WTC11 (cell line): ENCODE measurements around the gene TIGAR. TPM values are rescaled to one million over a fixed set of nuclear protein-coding genes. Genes with fewer than 3 reads are reported as not detected.

Experiments used
- ATAC-seq: fragments of 200-7000 bp; cut with Tn5 transposase; 2 replicates; pipeline ENCODE4 v1.10.0; 2021; ENCODE audit warnings: mild to moderate bottlenecking, moderate library complexity
- CTCF ChIA-PET: fragments of 300-600 bp; sonication (Branson Sonifier 250); formaldehyde crosslinking; loops from one replicate; lab custom pipeline; 2021; ENCODE audit warnings: antibody characterized with exemption; lab: Charles Lee
- POLR2A ChIA-PET: fragments of 350-600 bp; sonication (Branson Sonifier 250); formaldehyde crosslinking; loops from one replicate; lab custom pipeline; 2021; ENCODE audit warnings: antibody characterized with exemption; lab: Charles Lee
- DNase-seq: peaks from one replicate; pipeline ENCODE4 v3.0.0; 2021; ENCODE audit warnings: low spot score
- H3K27ac Mint-ChIP-seq: 2 replicates; pipeline ENCODE4 v1.8.0; 2021; ENCODE audit warnings: mixed read lengths
- H3K27me3 Mint-ChIP-seq: 2 replicates; pipeline ENCODE4 v1.8.0; 2021; ENCODE audit warnings: low read depth, mild to moderate bottlenecking, moderate library complexity, mixed read lengths
- H3K36me3 Mint-ChIP-seq: 2 replicates; pipeline ENCODE4 v1.8.0; 2021; ENCODE audit warnings: mixed read lengths
- H3K4me1 Mint-ChIP-seq: 2 replicates; pipeline ENCODE4 v1.8.0; 2022; ENCODE audit warnings: mixed read lengths
- H3K4me3 Mint-ChIP-seq: 2 replicates; pipeline ENCODE4 v1.8.0; 2021; ENCODE audit warnings: mild to moderate bottlenecking, moderate library complexity, mixed read lengths
- H3K9me3 Mint-ChIP-seq: 2 replicates; pipeline ENCODE4 v1.8.0; 2021; ENCODE audit warnings: mixed read lengths
- ATF2 ChIP-seq: sonication (generic); formaldehyde crosslinking; IDR thresholded peaks from 2 replicates; pipeline ENCODE4 v1.8.1; 2022; ENCODE audit warnings: low read depth, missing genetic modification reagents, borderline replicate concordance
- CREB1 ChIP-seq: sonication (generic); formaldehyde crosslinking; IDR thresholded peaks from 2 replicates; pipeline ENCODE4 v1.8.0; 2023; ENCODE audit warnings: mild to moderate bottlenecking, missing genetic modification reagents
- CREM ChIP-seq: sonication (generic); formaldehyde crosslinking; IDR thresholded peaks from 2 replicates; pipeline ENCODE4 v1.8.1; 2022; ENCODE audit warnings: mild to moderate bottlenecking, missing genetic modification reagents, moderate library complexity
- ERG ChIP-seq: fragments of 250-450 bp; sonication (Bioruptor Pico); IDR thresholded peaks from 2 replicates; pipeline ENCODE4 v1.8.0; 2021; ENCODE audit warnings: mild to moderate bottlenecking
- ETV6 ChIP-seq: sonication (generic); formaldehyde crosslinking; IDR thresholded peaks from 2 replicates; pipeline ENCODE4 v1.8.1; 2022; ENCODE audit warnings: mild to moderate bottlenecking, missing genetic modification reagents
- FOXP1 ChIP-seq: sonication (generic); formaldehyde crosslinking; IDR thresholded peaks from 2 replicates; pipeline ENCODE4 v1.8.0; 2022; ENCODE audit warnings: missing genetic modification reagents, mild to moderate bottlenecking, moderate library complexity, borderline replicate concordance
- GABPB1 ChIP-seq: sonication (generic); formaldehyde crosslinking; IDR thresholded peaks from 2 replicates; pipeline ENCODE4 v1.8.1; 2023; ENCODE audit warnings: mild to moderate bottlenecking, missing genetic modification reagents
- GTF2I ChIP-seq: fragments of 250-450 bp; sonication (Bioruptor Pico); conservative IDR thresholded peaks from 2 replicates; pipeline ENCODE4 v1.4.0; 2021; ENCODE audit warnings: mild to moderate bottlenecking
- JAZF1 ChIP-seq: fragments of 250-450 bp; sonication (Bioruptor Pico); IDR thresholded peaks from 2 replicates; pipeline ENCODE4 v1.9.0; 2021; ENCODE audit warnings: moderate library complexity, mild to moderate bottlenecking, inconsistent platforms
- JUN ChIP-seq: sonication (generic); formaldehyde crosslinking; IDR thresholded peaks from 2 replicates; pipeline ENCODE4 v1.8.0; 2023; ENCODE audit warnings: mild to moderate bottlenecking, missing genetic modification reagents
- MAX ChIP-seq: sonication (generic); formaldehyde crosslinking; IDR thresholded peaks from 2 replicates; pipeline ENCODE4 v1.8.0; 2022; ENCODE audit warnings: mild to moderate bottlenecking, missing genetic modification reagents
- MLX ChIP-seq: sonication (generic); formaldehyde crosslinking; IDR thresholded peaks from 2 replicates; pipeline ENCODE4 v1.8.1; 2023; ENCODE audit warnings: mild to moderate bottlenecking, missing genetic modification reagents, moderate library complexity
- MYBL2 ChIP-seq: sonication (generic); formaldehyde crosslinking; IDR thresholded peaks from 2 replicates; pipeline ENCODE4 v1.8.1; 2023; ENCODE audit warnings: mild to moderate bottlenecking, moderate library complexity, missing genetic modification reagents
- NFATC4 ChIP-seq: fragments of 250-450 bp; sonication (Bioruptor Pico); IDR thresholded peaks from 2 replicates; pipeline ENCODE4 v1.9.0; 2021; ENCODE audit warnings: mild to moderate bottlenecking
- NR2C2 ChIP-seq: sonication (generic); formaldehyde crosslinking; IDR thresholded peaks from 2 replicates; pipeline ENCODE4 v1.8.0; 2022; ENCODE audit warnings: mild to moderate bottlenecking, missing genetic modification reagents
- PRRX2 ChIP-seq: fragments of 250-450 bp; sonication (Bioruptor Pico); IDR thresholded peaks from 2 replicates; pipeline ENCODE4 v1.8.0; 2021; ENCODE audit warnings: mild to moderate bottlenecking
- SP1 ChIP-seq: sonication (generic); formaldehyde crosslinking; conservative IDR thresholded peaks from 2 replicates; pipeline ENCODE4 v1.8.1; 2022; ENCODE audit warnings: missing genetic modification reagents
- ZNF138 ChIP-seq: sonication (generic); formaldehyde crosslinking; conservative IDR thresholded peaks from 2 replicates; pipeline ENCODE4 v1.8.1; 2022; ENCODE audit warnings: mild to moderate bottlenecking, moderate library complexity, missing genetic modification reagents
- ZNF263 ChIP-seq: sonication (generic); formaldehyde crosslinking; IDR thresholded peaks from 2 replicates; pipeline ENCODE4 v1.8.1; 2022; ENCODE audit warnings: low read depth, mild to moderate bottlenecking, moderate library complexity, missing genetic modification reagents
- ZNF396 ChIP-seq: fragments of 250-450 bp; sonication (Bioruptor Pico); IDR thresholded peaks from 2 replicates; pipeline ENCODE4 v1.8.0; 2021; ENCODE audit warnings: mild to moderate bottlenecking, moderate library complexity, borderline replicate concordance
- ZNF425 ChIP-seq: fragments of 250-450 bp; sonication (Bioruptor Pico); conservative IDR thresholded peaks from 2 replicates; pipeline ENCODE4 v1.9.0; 2021; ENCODE audit warnings: mild to moderate bottlenecking
- ZNF512 ChIP-seq: sonication (generic); formaldehyde crosslinking; IDR thresholded peaks from 2 replicates; pipeline ENCODE4 v1.8.1; 2022; ENCODE audit warnings: missing genetic modification reagents, borderline replicate concordance
- total RNA-seq: library from RNA; stranded (reverse); gene quantifications from 3 replicates; pipeline ENCODE4 v1.2.3, GENCODE V29; 2021
- TF ChIP-seq, protein P1 (sequence below): sonication (generic); formaldehyde crosslinking; IDR thresholded peaks from 2 replicates; pipeline ENCODE4 v1.8.1; 2023; ENCODE audit warnings: mild to moderate bottlenecking, missing genetic modification reagents
- TF ChIP-seq, protein P2 (sequence below): fragments of 250-450 bp; sonication (Bioruptor Pico); IDR thresholded peaks from 2 replicates; pipeline ENCODE4 v1.9.0; 2021; ENCODE audit warnings: mild to moderate bottlenecking, borderline replicate concordance

Gene TIGAR
- total RNA-seq, 1 experiment from 2014 or later: 26.7 TPM

DNA sequence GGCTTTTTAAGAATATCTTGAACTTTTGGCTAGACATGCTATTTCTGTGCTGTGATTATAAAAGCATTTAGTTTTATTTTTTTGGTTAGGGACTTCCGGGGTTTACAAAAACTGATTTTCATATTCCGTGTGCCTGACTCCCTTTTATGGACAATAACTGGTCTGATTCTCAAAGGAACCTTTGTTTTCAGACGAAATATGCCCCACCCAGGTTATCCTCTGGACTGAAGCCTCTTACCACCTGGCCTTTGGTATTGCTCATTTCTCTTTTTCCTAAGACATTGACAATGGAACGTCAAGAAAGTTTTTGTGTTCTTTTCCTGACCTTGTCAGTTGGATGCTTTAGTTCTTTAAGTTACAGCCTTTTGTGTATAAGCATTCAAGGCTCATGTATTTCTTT, 10.8 kb downstream of the TIGAR start:
- no peak for TF ChIP-seq NFATC4 (CRISPR knock-in tag)
- no peak for TF ChIP-seq ERG
- TF ChIP-seq MLX (CRISPR knock-in tag): no peak
- no peak for TF ChIP-seq ATF2 (CRISPR knock-in tag)
- TF ChIP-seq ZNF138: no peak
- no peak for TF ChIP-seq NR2C2
- TF ChIP-seq ZNF396: no peak
- TF ChIP-seq CREM (CRISPR knock-in tag): no peak
- TF ChIP-seq JUN (CRISPR knock-in tag): no peak
- TF ChIP-seq ZNF263 (CRISPR knock-in tag): no peak
- no peak for TF ChIP-seq ZNF425
- TF ChIP-seq MAX (CRISPR knock-in tag): no peak
- no peak for TF ChIP-seq PRRX2
- no peak for TF ChIP-seq JAZF1 (CRISPR knock-in tag)
- TF ChIP-seq ETV6: no peak
- TF ChIP-seq, protein P1, sequence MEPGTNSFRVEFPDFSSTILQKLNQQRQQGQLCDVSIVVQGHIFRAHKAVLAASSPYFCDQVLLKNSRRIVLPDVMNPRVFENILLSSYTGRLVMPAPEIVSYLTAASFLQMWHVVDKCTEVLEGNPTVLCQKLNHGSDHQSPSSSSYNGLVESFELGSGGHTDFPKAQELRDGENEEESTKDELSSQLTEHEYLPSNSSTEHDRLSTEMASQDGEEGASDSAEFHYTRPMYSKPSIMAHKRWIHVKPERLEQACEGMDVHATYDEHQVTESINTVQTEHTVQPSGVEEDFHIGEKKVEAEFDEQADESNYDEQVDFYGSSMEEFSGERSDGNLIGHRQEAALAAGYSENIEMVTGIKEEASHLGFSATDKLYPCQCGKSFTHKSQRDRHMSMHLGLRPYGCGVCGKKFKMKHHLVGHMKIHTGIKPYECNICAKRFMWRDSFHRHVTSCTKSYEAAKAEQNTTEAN (CRISPR knock-in tag): no peak
- no peak overlapping the region for H3K4me3 Mint-ChIP-seq
- POLR2A ChIA-PET: no interaction called here
- no peak overlapping the region for H3K27ac Mint-ChIP-seq
- no peaks in the 10 kb centered on the region for H3K27me3 Mint-ChIP-seq
- H3K9me3 Mint-ChIP-seq: peaks cover 17% of the 10 kb centered on the region
- no peaks in the 10 kb centered on the region for H3K4me1 Mint-ChIP-seq
- no peak for DNase-seq
- no peak for ATAC-seq
- H3K36me3 Mint-ChIP-seq: peaks cover 44% of the 10 kb centered on the region
- CTCF ChIA-PET: no interaction called here

- Mint-ChIP-seq H3K4me1 (no peaks in the 10 kb centered on the region), H3K9me3 (peaks cover 36% of the 10 kb centered on the region), H3K27ac (no peak overlapping the region), H3K4me3 (no peak overlapping the region), H3K36me3 (peaks cover 77% of the 10 kb centered on the region), H3K27me3 (peaks cover 10% of the 10 kb centered on the region)
- ATAC-seq (no peak), DNase-seq (no peak)
- CTCF ChIA-PET: no interaction called here
- POLR2A ChIA-PET: no interaction called here
- TF ChIP-seq FOXP1 (CRISPR knock-in tag) (no peak), SP1 (CRISPR knock-in tag) (no peak), CREB1 (CRISPR knock-in tag) (no peak), MYBL2 (CRISPR knock-in tag) (no peak), GABPB1 (CRISPR knock-in tag) (no peak), GTF2I (CRISPR knock-in tag) (no peak), ZNF512 (no peak)
- TF ChIP-seq, protein P2, sequence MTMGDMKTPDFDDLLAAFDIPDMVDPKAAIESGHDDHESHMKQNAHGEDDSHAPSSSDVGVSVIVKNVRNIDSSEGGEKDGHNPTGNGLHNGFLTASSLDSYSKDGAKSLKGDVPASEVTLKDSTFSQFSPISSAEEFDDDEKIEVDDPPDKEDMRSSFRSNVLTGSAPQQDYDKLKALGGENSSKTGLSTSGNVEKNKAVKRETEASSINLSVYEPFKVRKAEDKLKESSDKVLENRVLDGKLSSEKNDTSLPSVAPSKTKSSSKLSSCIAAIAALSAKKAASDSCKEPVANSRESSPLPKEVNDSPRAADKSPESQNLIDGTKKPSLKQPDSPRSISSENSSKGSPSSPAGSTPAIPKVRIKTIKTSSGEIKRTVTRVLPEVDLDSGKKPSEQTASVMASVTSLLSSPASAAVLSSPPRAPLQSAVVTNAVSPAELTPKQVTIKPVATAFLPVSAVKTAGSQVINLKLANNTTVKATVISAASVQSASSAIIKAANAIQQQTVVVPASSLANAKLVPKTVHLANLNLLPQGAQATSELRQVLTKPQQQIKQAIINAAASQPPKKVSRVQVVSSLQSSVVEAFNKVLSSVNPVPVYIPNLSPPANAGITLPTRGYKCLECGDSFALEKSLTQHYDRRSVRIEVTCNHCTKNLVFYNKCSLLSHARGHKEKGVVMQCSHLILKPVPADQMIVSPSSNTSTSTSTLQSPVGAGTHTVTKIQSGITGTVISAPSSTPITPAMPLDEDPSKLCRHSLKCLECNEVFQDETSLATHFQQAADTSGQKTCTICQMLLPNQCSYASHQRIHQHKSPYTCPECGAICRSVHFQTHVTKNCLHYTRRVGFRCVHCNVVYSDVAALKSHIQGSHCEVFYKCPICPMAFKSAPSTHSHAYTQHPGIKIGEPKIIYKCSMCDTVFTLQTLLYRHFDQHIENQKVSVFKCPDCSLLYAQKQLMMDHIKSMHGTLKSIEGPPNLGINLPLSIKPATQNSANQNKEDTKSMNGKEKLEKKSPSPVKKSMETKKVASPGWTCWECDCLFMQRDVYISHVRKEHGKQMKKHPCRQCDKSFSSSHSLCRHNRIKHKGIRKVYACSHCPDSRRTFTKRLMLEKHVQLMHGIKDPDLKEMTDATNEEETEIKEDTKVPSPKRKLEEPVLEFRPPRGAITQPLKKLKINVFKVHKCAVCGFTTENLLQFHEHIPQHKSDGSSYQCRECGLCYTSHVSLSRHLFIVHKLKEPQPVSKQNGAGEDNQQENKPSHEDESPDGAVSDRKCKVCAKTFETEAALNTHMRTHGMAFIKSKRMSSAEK: no peak
These were observed 25.9 kb downstream of the TIGAR start for GRCh38 chr12:4346931-4347330.
